ENCODE measurements around the gene HM13. TPM values are rescaled to one million over a fixed set of nuclear protein-coding genes. Genes with fewer than 3 reads are reported as not detected.

Gene HM13
- total and polyA plus RNA-seq, 2 of the 4 experiments (the other 2 are of a cell fraction), result 53.2 to 203 TPM

- no peak overlapping the region; the same call in 1 of the 2 replicates for H3K18ac ChIP-seq (ENCODE audit: low read depth, low read length)
- peaks cover 17% of the 10 kb centered on the region for H3K4me1 ChIP-seq (ENCODE audit: control insufficient read depth, insufficient read depth, low read length)
- WGBS, 2 experiments (ENCODE audit: extremely low coverage in 2 of 2, insufficient read length in 1 of 2), result 71% methylated on average over 3 of the region's 7 CpGs; no CpG with 5 or more reads in 1 of the 2 experiments
- H4K91ac ChIP-seq (ENCODE audit: insufficient read depth, low read depth, low read length), result peak overlapping the region; percentile 53
- no peak overlapping the region for H3K56ac ChIP-seq (ENCODE audit: extremely low read depth, insufficient read depth, low read length)
- ChIA-PET CTCF (interaction anchor here (1.5 kb wide), 1 partner anchor 22 kb away, joined by 3 read pairs; no protein-coding TSS in a partner anchor), POLR2A (ENCODE audit: unreplicated experiment) (no interaction called here)
- H2BK5ac ChIP-seq (ENCODE audit: low read depth, low read length, poor library complexity, severe bottlenecking), result no peak overlapping the region
- no TSS peak for BruUV-seq (replicated peaks)
- in situ Hi-C loops (cut with MboI; ENCODE audit: low sequenced_read_pairs), result no loop called here
- H3K9me1 ChIP-seq (ENCODE audit: insufficient read depth, low read length), result peaks cover 7% of the 10 kb centered on the region
- H4K20me1 ChIP-seq (ENCODE audit: insufficient read depth, low read length), result no peaks in the 10 kb centered on the region
- no peaks in the 10 kb centered on the region for H3K27me3 ChIP-seq (ENCODE audit: control insufficient read depth, insufficient read depth, low read length)
- peaks cover 0 to 4% of the 10 kb centered on the region in 2 experiments; a peak in 1 of 4 replicates for H3K79me1 ChIP-seq (ENCODE audit: low read depth in 1 of 2, low read length in 2 of 2)
- intact Hi-C loops (cut with micrococcal nuclease), result no loop called here
- H3K14ac ChIP-seq (replicated peaks; ENCODE audit: low read depth, low read length), result 0 out of 2 replicates have a peak overlapping the region, but pooled peaks have one; percentile 14
- H3K23ac ChIP-seq (ENCODE audit: low read depth, low read length), result no peak overlapping the region; the same call in 1 of the 2 replicates
- ATAC-seq (ENCODE audit: low read depth), result no peak
- H3K27ac ChIP-seq (ENCODE audit: insufficient read depth, low read length), result no peak overlapping the region
- dilution Hi-C loops (cut with HindIII; ENCODE audit: low sequenced_read_pairs, unreplicated experiment), result no loop called here
- H2AK5ac ChIP-seq (ENCODE audit: low read depth, low read length), result peak overlapping the region; percentile 63
- no peak for DNase-seq
- no peak overlapping the region for H4K8ac ChIP-seq (ENCODE audit: low read depth in 2 of 2, low read length in 2 of 2)
- peak overlapping the region; percentile 4 for H2AK9ac ChIP-seq (replicated peaks; ENCODE audit: low read depth, low read length, poor library complexity)
- peak overlapping the region; percentile 74; the same call in 2 of the 3 replicates for H2BK15ac ChIP-seq (ENCODE audit: low read depth, low read length)
- no peak overlapping the region for H4K5ac ChIP-seq (ENCODE audit: low read depth, low read length)
- H2BK120ac ChIP-seq (ENCODE audit: low read depth, low read length), result 0 out of 2 replicates have a peak overlapping the region, but pooled peaks have one; percentile 39
- H3K4ac ChIP-seq (ENCODE audit: low read depth, low read length), result no peak overlapping the region
- no peak overlapping the region for H3K4me2 ChIP-seq (ENCODE audit: low read depth, low read length)
- H3K9me3 ChIP-seq (ENCODE audit: control insufficient read depth, insufficient read depth, low read length), result no peaks in the 10 kb centered on the region
- no peak overlapping the region for H3K4me3 ChIP-seq (ENCODE audit: insufficient read depth, low read depth, low read length)
- TF ChIP-seq MXI1 (IDR thresholded peaks at IDR 0.05; ENCODE audit: borderline replicate concordance, low read depth, low read length) (no peak), USF2 (IDR thresholded peaks at IDR 0.05; ENCODE audit: low read depth, low read length) (no peak), ELK1 (IDR thresholded peaks at IDR 0.05; ENCODE audit: borderline replicate concordance, low read depth, low read length) (no peak), CHD1 (IDR thresholded peaks at IDR 0.05; ENCODE audit: low read depth, low read length) (no peak), BHLHE40 (IDR thresholded peaks at IDR 0.05; ENCODE audit: low read depth, low read length) (no peak), RCOR1 (IDR thresholded peaks at IDR 0.05; ENCODE audit: insufficient replicate concordance, low read length) (no peak), NFE2L2 (IDR thresholded peaks at IDR 0.05; ENCODE audit: low read depth, low read length) (no peak), POLR2A (IDR thresholded peaks at IDR 0.05; ENCODE audit: low read depth, low read length) (no peak), MAFK (IDR thresholded peaks at IDR 0.05; ENCODE audit: low read depth, low read length) (no peak), MAZ (IDR thresholded peaks at IDR 0.05; ENCODE audit: borderline replicate concordance, low read depth, low read length) (no peak), SMC3 (IDR thresholded peaks at IDR 0.05; ENCODE audit: low read depth, low read length) (no peak)
- H2BK20ac ChIP-seq (ENCODE audit: low read depth, low read length), result no peak overlapping the region
- no peak overlapping the region for H2AFZ ChIP-seq (replicated peaks; ENCODE audit: low read length, poor library complexity)
- H3K9ac ChIP-seq (ENCODE audit: low read depth, low read length), result no peak overlapping the region
- H3K36me3 ChIP-seq (ENCODE audit: control insufficient read depth, insufficient read depth, low read length), result no peaks in the 10 kb centered on the region
These were observed 76.5 kb downstream of the HM13 start for GRCh38 chr20:31590717-31591225.

Measured in IMR-90 (cell line).